GM12872 (cell line): ENCODE data around the gene NT5C3A.

Source experiments
- TF ChIP-seq, protein P1 (sequence below): IDR thresholded peaks from 3 replicates; pipeline ENCODE4 v1.5.1; 2011; ENCODE audit warnings: low read depth, mild to moderate bottlenecking, low read length, moderate library complexity; ENCODE audit not compliant: insufficient read depth

The NT5C3A gene

DNA sequence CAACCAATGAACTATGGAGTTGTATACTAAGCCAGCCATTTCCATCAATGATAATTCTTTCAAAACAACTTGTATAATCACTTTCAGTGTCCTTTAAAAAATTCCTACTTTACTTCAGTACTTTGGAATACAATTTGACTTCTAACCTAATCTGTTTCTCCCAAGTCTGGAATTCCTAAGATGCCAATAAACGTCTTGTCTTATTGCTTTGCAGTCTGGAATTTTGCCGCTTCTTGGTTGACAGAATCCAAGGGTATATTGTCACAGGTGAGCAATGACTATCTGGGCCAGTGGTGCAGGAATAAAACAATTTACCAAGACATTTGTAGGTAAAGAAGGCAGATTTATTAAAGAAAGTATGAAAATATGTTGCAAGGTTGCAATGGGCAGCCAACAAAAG lies 24.8 kb upstream of the NT5C3A start:
- TF ChIP-seq, protein P1, sequence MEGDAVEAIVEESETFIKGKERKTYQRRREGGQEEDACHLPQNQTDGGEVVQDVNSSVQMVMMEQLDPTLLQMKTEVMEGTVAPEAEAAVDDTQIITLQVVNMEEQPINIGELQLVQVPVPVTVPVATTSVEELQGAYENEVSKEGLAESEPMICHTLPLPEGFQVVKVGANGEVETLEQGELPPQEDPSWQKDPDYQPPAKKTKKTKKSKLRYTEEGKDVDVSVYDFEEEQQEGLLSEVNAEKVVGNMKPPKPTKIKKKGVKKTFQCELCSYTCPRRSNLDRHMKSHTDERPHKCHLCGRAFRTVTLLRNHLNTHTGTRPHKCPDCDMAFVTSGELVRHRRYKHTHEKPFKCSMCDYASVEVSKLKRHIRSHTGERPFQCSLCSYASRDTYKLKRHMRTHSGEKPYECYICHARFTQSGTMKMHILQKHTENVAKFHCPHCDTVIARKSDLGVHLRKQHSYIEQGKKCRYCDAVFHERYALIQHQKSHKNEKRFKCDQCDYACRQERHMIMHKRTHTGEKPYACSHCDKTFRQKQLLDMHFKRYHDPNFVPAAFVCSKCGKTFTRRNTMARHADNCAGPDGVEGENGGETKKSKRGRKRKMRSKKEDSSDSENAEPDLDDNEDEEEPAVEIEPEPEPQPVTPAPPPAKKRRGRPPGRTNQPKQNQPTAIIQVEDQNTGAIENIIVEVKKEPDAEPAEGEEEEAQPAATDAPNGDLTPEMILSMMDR: no peak

DNA sequence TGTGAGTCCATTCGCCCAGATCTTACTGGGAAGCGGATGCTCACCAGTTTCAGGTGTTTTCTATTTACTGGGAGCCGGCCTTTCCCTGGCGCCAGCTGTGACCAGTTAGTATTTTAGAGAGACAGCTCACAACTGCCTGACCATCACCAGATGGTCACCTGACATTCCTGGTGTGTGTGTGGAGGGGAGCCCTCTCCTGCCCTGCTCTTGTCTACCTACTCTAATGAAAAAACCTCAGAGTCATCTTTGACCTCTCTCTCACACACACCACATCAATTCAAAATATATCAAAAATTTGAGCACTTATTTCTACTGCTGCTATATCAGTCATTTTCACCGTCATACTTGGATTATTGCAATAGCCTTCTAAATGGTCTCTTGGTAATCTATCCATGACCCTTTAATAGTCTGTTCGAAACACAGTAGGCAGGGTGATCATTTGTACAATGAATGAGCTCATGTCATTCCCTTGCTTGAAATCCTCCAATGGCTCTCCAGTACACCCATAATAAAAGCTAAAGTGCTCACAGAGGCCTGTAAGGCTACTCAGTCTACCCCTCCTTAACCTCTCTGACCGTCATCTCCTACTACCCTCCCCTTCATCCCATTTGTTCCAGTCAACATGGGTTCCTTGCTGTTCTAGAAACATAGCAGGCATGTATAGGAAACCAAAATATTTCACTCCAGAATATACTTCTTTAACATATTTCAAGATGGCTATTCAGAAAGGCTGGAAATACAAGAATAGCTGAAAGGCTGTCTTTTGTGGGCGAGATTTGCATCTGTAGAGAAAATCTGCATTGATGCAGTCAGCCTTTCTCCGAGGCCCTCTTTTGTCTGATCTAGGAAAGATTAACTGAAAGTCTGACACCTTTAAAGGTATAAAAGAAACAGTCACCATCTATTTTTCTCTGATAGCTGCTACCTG lies 17.5 kb upstream of the NT5C3A start:
- TF ChIP-seq, protein P1: no peak

DNA sequence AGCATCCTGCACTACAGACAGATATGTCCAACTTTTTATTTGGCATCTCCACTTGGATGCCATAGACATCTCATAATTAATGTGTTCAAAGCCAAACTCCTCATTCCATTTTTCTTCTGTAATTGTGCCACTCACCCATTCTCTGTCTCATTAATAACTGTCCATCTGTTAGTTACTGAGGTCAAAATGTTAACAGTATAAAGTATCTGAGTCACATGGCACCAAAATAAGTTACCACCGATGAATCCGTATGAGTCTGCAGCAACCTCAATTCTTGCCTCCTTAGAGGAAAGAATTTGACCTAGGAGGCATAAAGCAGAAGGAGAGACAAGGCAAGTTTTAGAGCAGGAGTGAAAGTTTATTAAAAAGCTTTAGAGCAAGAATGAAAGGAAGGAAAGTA lies 16.5 kb upstream of the NT5C3A start:
- TF ChIP-seq, protein P1: no peak

DNA sequence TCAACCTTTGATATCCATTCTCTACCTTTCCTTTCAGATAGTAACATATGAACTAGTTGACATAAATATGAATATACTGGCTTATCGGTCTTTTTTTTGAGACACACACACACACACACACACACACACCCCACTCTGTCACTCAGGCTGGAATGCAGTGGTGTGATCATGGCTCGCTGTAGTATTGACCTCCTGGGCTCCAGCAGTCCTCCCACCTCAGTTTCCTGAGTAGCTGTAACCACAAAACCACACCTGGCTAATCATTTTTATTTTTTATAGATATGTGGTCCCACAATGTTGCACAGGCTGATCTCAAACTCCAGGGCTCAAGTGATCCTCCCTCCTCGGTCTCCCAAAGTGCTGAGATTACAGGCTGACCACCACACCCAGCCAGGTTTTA lies 14.2 kb upstream of the NT5C3A start:
- TF ChIP-seq, protein P1: no peak

DNA sequence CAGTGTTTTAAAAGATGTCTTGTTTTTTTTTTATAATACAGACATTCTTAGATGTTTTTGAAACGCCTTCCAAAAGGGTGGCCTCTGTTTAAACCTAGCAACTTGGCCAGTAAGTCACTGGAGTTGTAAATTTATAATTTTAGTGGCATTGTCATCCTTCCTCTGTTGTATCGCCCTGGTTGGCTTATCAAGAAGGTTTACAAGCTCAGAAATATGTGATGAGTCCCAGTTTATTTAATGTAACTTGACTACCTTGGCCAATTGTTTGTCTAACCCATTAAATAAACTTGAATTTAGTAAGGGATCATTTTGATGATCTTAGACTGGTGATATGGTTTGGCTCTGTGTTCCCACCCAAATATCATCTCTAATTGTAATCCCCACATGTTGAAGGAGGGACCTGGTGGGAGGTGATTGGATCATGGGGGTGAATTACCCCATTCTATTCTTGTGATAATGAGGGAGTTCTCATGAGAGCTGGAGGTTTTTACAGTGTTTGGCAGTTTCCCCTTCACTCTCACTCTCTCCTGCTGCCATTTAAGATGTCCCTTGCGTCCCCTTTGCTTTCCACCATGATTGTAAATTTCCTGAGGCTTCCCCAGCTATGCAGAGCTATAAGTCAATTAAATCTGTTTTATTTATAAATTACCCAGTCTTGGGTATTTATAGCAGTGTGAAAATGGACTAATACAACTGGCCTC lies 13.4 kb upstream of the NT5C3A start:
- TF ChIP-seq, protein P1: no peak

DNA sequence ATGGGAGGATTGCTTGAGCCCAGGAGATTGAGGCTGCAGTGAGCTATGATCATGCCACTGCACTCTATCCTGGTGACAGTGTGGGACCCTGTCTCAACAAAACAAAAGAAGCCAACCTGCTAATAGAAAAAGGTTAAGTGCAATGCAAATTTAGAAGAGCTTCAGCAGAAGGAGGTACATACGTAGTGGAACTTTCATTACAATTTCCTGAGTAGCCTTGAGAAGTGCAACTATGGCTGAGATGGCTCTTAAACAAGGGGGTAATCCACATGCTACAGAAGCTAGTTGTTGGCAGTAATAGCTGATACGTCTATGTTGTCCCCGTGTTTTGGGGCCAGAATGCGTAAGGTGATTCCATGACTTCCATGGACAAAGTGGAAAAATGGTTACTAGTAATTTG lies 10.7 kb upstream of the NT5C3A start:
- TF ChIP-seq, protein P1: no peak

DNA sequence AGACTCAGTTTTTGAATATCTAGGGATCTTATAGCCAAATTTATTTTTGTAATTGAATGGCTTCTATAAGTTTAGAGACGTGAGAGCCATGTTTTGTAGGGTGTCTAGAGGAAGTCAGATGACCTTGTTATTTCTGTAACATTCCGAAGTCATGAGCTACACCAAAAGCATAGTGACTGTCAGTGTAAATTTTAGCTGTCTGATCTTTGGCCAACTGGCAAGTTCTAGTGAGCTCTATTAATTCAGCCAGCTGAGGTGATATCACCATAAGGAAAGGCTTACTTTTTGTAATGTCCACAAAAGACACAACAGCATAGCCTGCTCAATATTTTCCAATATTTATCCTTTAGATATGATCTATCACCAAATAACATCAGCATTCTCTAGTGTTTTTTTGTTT lies 9.9 kb upstream of the NT5C3A start:
- TF ChIP-seq, protein P1: no peak
